Caco-2 (cell line): ENCODE data around the gene TP53BP2. TPM values are rescaled to one million over a fixed set of nuclear protein-coding genes. Genes with fewer than 3 reads are reported as not detected.
A peak's percentile ranks its signal among the peaks of the same experiment; 100 is the strongest.

Experiments
- BruUV-seq: library from RNA; stranded (reverse); fragments of 400-500 nt; replicated peaks from 2 replicates; lab custom pipeline; 2021; lab: Mats Ljungman, UMichigan
- CTCF ChIA-PET: fragments of 300-600 bp; sonication (Branson Sonifier 250); formaldehyde crosslinking; loops from one replicate; lab custom pipeline; 2022; ENCODE audit warnings: antibody characterized with exemption; lab: Charles Lee
- POLR2A ChIA-PET: fragments of 300-600 bp; sonication (Branson Sonifier 250); formaldehyde crosslinking; loops from one replicate; lab custom pipeline; 2022; ENCODE audit warnings: antibody characterized with exemption; lab: Charles Lee
- DNase-seq, 2 experiments: peaks; one replicate each; pipeline versions ENCODE4 v3.0.0 to v3.0.0-alpha.2; 2020 to 2022
- H3K27me3 ChIP-seq: replicated peaks from 2 replicates; pipeline ENCODE4 v1.6.0; 2011; ENCODE audit warnings: low read length; ENCODE audit not compliant: control insufficient read depth, insufficient read depth
- H3K36me3 ChIP-seq: 2 replicates; pipeline ENCODE4 v1.5.1; 2011; ENCODE audit warnings: low read length; ENCODE audit not compliant: control insufficient read depth, insufficient read depth
- H3K4me1 ChIP-seq: fragments of 250-450 bp; sonication (Bioruptor Pico); 2 replicates; pipeline ENCODE4 v1.5.1; 2020; ENCODE audit warnings: mild to moderate bottlenecking
- H3K4me3 ChIP-seq: 2 replicates; pipeline ENCODE4 v1.5.1; 2011; ENCODE audit warnings: low read depth, mild to moderate bottlenecking, control low read depth, low read length
- H3K9me3 ChIP-seq: fragments of 250-450 bp; sonication (Bioruptor Pico); 2 replicates; pipeline ENCODE4 v1.5.1; 2020; ENCODE audit warnings: mild to moderate bottlenecking, moderate library complexity
- H3K27ac Mint-ChIP-seq: one replicate; pipeline ENCODE4 v1.8.0; 2022; ENCODE audit warnings: mixed read lengths; ENCODE audit not compliant: unreplicated experiment
- H3K27me3 Mint-ChIP-seq: one replicate; pipeline ENCODE4 v1.8.0; 2022; ENCODE audit warnings: mixed read lengths; ENCODE audit not compliant: insufficient read depth, unreplicated experiment
- H3K36me3 Mint-ChIP-seq: one replicate; pipeline ENCODE4 v1.8.0; 2022; ENCODE audit warnings: mild to moderate bottlenecking, mixed read lengths; ENCODE audit not compliant: insufficient read depth, unreplicated experiment
- H3K4me1 Mint-ChIP-seq: one replicate; pipeline ENCODE4 v1.8.0; 2022; ENCODE audit warnings: low read depth, mixed read lengths; ENCODE audit not compliant: unreplicated experiment
- H3K4me3 Mint-ChIP-seq: one replicate; pipeline ENCODE4 v1.8.0; 2022; ENCODE audit warnings: mild to moderate bottlenecking, moderate library complexity, mixed read lengths; ENCODE audit not compliant: unreplicated experiment
- H3K9me3 Mint-ChIP-seq: one replicate; pipeline ENCODE4 v1.8.0; 2022; ENCODE audit warnings: mixed read lengths; ENCODE audit not compliant: unreplicated experiment
- intact Hi-C: fragments of 100-400 bp; cut with micrococcal nuclease; formaldehyde crosslinking; loops from one replicate; pipeline ENCODE4 v1.10.0; 2022; ENCODE audit not compliant: unreplicated experiment
- total RNA-seq: library from RNA; stranded (reverse); gene quantifications from 2 replicates; pipeline ENCODE4 v1.2.3, GENCODE V29; 2022
- TF ChIP-seq, protein P1 (sequence below), 2 experiments: fragments of 200-600 bp in 1 of 2; IDR thresholded peaks; 1 replicate in 1 of 2; 2 replicates in 1 of 2; pipeline versions ENCODE4 v1.5.1 to v1.8.0; 2011 to 2022; ENCODE audit warnings: antibody characterized with exemption in 1 of 2, control low read depth in 1 of 2, inconsistent platforms in 1 of 2, low read depth in 1 of 2, low read length in 1 of 2, mild to moderate bottlenecking in 1 of 2, moderate library complexity in 1 of 2; ENCODE audit not compliant: insufficient read depth in 1 of 2, severe bottlenecking in 1 of 2, unreplicated experiment in 1 of 2

TP53BP2 gene
- total RNA-seq, 1 experiment from 2014 or later, result 49.6 TPM

DNA sequence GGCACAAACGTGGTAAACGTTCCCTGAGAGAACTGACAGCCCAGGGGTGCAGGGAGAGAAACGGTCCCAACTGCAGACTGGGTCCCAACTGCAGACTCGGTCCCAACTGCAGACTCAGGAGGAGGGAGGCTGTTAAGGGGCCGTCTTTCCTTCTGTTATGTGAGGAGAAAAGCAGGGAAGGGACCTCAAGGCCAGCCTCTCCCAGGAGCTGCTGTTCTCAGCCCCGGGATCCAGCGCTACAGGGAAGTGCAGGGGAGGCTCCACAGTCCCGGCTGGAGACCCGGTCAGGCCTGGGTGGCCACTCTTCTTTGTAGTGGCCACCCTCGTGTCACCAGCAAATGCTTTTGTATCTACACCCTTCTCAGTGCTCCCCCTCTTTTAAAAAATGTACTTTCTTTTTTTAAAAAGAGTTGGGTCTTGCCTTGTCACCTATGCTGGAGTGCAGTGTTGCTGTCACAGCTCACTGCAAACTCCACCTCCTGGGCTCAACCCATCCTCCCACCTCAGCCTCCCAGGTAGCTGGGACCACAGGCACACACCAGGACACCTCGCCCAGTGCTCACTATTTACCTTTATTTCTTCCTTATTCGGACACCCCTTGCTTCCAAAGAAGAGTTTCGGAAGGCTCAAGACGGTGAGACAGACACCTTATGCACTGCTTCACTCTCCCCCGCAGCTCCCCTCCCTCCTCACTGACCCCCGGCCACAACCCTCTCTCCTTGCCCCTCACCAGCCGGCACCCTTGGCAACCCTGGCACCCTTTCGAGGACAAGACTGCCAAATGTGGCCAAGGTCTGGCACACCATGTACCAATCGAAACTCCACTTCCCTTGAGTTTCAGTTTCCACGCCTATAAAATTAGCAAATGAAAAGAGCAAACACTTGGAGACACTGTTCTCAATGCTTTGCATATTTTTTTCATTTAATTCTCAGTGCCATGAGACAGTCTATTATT is 111.6 kb downstream of the TP53BP2 start:
- BruUV-seq, result no TSS peak
- Histone ChIP-seq H3K27me3 (no peaks in the 10 kb centered on the region), H3K36me3 (no peaks in the 10 kb centered on the region; the same call in 1 of the 2 replicates), H3K9me3 (no peaks in the 10 kb centered on the region), H3K4me3 (no peak overlapping the region), H3K4me1 (peaks cover 52% of the 10 kb centered on the region)
- DNase-seq, result no peak
- CTCF ChIA-PET, result no interaction called here
- peaks cover 49% of the 10 kb centered on the region for H3K36me3 Mint-ChIP-seq
- POLR2A ChIA-PET, result no interaction called here
- peak overlapping the region; percentile 43 for H3K27ac Mint-ChIP-seq
- H3K9me3 Mint-ChIP-seq, result peaks cover 2% of the 10 kb centered on the region
- TF ChIP-seq, protein P1, sequence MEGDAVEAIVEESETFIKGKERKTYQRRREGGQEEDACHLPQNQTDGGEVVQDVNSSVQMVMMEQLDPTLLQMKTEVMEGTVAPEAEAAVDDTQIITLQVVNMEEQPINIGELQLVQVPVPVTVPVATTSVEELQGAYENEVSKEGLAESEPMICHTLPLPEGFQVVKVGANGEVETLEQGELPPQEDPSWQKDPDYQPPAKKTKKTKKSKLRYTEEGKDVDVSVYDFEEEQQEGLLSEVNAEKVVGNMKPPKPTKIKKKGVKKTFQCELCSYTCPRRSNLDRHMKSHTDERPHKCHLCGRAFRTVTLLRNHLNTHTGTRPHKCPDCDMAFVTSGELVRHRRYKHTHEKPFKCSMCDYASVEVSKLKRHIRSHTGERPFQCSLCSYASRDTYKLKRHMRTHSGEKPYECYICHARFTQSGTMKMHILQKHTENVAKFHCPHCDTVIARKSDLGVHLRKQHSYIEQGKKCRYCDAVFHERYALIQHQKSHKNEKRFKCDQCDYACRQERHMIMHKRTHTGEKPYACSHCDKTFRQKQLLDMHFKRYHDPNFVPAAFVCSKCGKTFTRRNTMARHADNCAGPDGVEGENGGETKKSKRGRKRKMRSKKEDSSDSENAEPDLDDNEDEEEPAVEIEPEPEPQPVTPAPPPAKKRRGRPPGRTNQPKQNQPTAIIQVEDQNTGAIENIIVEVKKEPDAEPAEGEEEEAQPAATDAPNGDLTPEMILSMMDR (IDR thresholded peaks at IDR 0.05; ENCODE audit: insufficient read depth in 1 of 2, low read depth in 1 of 2, low read length in 1 of 2, severe bottlenecking in 1 of 2, unreplicated experiment in 1 of 2), result no peak
- peaks cover 47% of the 10 kb centered on the region for H3K4me1 Mint-ChIP-seq
- H3K27me3 Mint-ChIP-seq, result no peaks in the 10 kb centered on the region
- intact Hi-C loops, result no loop called here
- H3K4me3 Mint-ChIP-seq, result no peak overlapping the region

DNA sequence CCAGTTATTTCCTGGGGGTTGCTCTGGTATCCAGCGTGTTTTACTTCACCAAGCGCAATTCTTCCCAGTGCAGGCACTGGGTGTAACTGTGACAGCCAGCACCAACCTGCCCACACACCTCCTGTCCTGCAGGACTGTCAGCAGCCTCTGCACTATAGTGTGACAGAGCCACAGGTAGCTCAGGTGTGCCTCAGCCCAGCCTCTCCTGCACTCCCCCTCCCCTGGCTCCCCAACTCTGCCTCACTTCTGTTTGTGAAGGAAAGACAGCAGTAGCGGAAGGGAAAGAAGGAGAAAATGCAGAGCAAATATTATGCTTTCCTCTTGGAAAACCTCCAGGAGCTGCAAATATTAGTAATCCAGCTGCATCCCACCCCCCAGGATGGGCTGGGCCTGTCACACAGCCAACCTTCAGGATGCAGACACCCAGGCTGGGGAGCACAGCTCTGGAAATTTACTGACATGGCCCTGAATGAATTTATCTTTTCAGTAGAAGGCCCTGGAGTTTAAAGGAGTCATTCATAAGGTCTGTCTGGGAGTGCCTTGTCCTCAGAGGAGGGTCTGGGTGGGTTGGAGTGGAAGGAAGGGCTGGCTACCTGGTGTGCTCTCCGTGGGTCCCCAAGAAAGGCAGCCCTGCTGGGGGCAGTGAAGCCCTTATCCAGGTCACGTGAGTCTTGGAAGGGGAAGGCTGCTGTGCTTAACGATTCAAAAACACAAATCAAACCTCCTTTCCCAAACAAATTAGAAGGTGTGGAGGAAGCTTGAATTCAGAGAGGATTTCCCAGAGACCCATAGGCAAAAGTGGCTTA is 112.6 kb downstream of the TP53BP2 start:
- ChIA-PET POLR2A (no interaction called here), CTCF (no interaction called here)
- Mint-ChIP-seq H3K9me3 (peaks cover 7% of the 10 kb centered on the region), H3K4me1 (peaks cover 37% of the 10 kb centered on the region), H3K36me3 (peaks cover 49% of the 10 kb centered on the region), H3K27ac (peak overlapping the region; percentile 25), H3K4me3 (no peak overlapping the region), H3K27me3 (no peaks in the 10 kb centered on the region)
- no TSS peak for BruUV-seq
- H3K4me1 ChIP-seq, result peaks cover 42% of the 10 kb centered on the region
- intact Hi-C loops, result no loop called here
- no peak overlapping the region for H3K4me3 ChIP-seq
- H3K27me3 ChIP-seq, result no peaks in the 10 kb centered on the region
- TF ChIP-seq, protein P1 (IDR thresholded peaks at IDR 0.05; ENCODE audit: insufficient read depth in 1 of 2, low read depth in 1 of 2, low read length in 1 of 2, severe bottlenecking in 1 of 2, unreplicated experiment in 1 of 2), result no peak
- no peak for DNase-seq
- no peaks in the 10 kb centered on the region for H3K9me3 ChIP-seq
- no peaks in the 10 kb centered on the region for H3K36me3 ChIP-seq

DNA sequence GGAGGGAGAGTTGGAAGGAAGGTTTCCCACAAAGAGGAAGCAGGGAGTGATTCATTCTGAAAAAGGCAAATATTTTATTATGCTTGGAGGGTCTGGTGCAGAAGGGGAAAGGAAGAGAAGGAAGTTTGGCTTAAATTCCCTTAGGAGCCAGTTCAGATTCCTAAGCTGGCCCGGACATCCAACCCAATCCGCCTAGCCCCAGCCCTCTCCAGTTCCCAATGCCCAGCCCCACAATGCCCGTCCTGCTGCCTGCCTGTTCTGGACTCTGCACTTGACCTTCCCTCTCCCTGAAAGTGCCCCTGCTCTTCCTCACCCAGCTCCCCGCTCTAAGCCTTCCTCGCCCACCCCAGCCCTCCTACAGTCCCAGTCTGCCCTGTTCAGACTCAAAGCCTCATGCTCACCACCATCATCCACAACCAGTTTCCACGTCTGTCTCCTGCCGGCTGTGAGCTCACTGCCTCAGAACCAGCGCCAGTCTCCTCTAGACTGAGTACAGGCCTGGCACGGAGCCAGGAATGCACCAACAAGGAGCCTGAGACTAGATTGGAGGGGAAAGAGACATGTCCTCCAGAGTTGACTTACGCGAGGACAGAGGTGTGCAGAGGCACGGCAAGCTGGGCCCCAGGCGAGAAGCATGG is 114.5 kb downstream of the TP53BP2 start:
- POLR2A ChIA-PET, result no interaction called here
- DNase-seq, result no peak
- H3K27me3 ChIP-seq, result no peaks in the 10 kb centered on the region
- no peak overlapping the region for H3K4me3 ChIP-seq
- H3K4me1 ChIP-seq, result peaks cover 37% of the 10 kb centered on the region
- H3K4me1 Mint-ChIP-seq, result peaks cover 44% of the 10 kb centered on the region
- H3K9me3 Mint-ChIP-seq, result peaks cover 7% of the 10 kb centered on the region
- H3K4me3 Mint-ChIP-seq, result no peak overlapping the region
- H3K36me3 Mint-ChIP-seq, result peaks cover 57% of the 10 kb centered on the region
- no peaks in the 10 kb centered on the region for H3K36me3 ChIP-seq
- CTCF ChIA-PET, result no interaction called here
- intact Hi-C loops, result no loop called here
- TF ChIP-seq, protein P1 (IDR thresholded peaks at IDR 0.05; ENCODE audit: insufficient read depth in 1 of 2, low read depth in 1 of 2, low read length in 1 of 2, severe bottlenecking in 1 of 2, unreplicated experiment in 1 of 2), result no peak
- BruUV-seq, result no TSS peak
- peak overlapping the region; percentile 25 for H3K27ac Mint-ChIP-seq
- no peaks in the 10 kb centered on the region for H3K27me3 Mint-ChIP-seq
- H3K9me3 ChIP-seq, result no peaks in the 10 kb centered on the region
